SHP77 (cell line): ENCODE measurements around the gene MTAP.

ENCODE experiments used
- DNase-seq, 2 experiments: peaks; one replicate each; lab custom pipeline; 2025; lab: John Stamatoyannopoulos, UW

The MTAP gene

GRCh38 chr9:21852754-21853153 lies 50.3 kb downstream of the MTAP start:
- no peak for DNase-seq

GRCh38 chr9:21853414-21853813 lies 51.0 kb downstream of the MTAP start:
- DNase-seq: no peak

GRCh38 chr9:21854119-21854518 lies 51.7 kb downstream of the MTAP start:
- no peak for DNase-seq

- DNase-seq: no peak
Observed at GRCh38 chr9:21854594-21854993, 52.2 kb downstream of the MTAP start.

DNA sequence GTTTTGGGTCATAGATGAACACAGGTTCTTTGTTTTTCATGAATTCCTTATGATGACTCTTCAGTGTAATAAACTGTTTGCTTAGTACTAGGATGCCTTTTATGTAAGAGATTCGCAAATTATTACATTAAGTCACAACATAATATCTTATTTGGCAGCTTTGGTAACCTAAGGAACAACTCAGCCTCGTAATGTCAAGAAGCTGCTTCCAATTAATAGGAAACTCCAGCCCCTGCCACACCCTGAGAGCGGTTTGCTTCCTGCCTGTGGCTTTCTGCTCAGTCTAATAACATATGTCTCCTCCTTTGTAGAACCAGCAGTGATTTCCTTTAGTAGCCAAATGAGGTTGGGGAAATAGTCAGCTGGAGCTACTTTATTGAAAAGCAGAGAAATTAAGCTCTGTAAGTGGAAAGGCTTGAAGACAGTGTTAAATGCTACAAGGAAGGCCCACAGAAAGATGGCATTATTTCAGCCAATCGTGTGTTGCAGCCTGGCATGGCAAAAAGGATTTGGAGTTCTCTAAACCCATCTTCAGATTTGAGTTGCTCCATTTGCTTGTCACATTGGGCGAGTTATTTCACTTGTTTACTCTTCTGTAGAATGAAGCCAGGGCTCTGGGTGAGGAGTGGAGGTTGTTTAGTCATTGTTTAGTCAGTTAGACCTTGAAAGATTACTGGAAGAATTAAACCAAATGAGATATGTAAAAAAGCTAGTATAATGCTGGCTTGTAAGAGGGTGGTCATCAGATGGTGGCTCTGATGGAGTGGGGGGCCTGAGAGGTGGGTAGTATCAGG lies 54.1 kb downstream of the MTAP start:
- no peak for DNase-seq

DNA sequence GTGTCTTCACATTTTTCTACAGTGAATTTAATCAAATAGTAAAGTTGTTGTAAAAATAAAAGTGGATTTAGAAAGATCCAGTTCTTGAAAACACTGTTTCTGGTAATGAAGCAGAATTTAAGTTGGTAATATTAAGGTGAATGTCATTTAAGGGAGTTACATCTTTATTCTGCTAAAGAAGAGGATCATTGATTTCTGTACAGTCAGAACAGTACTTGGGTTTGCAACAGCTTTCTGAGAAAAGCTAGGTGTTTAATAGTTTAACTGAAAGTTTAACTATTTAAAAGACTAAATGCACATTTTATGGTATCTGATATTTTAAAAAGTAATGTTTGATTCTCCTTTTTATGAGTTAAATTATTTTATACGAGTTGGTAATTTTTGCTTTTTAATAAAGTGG lies 60.4 kb downstream of the MTAP start:
- DNase-seq: no peak

GRCh38 chr9:21864505-21864904 lies 62.1 kb downstream of the MTAP start:
- DNase-seq: no peak

DNA sequence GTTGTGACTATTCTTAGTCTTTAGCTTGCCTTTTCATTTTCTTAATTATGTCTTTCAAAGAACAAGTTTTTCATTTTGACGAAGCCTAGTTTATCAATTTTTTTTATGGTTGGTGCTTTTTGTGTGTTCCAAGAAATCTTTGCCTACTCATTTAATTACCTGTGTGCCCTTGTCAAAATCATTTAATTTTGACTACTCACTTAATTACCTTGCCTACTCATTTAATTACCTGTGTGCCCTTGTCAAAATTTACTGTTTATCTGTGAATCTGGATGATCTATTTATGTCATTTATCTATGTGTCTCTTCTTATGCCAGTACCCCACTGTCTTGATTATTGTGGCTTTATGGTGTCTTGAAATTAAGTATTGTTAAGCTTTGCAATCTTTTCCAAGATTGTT lies 63.9 kb downstream of the MTAP start:
- no peak for DNase-seq

GRCh38 chr9:21871256-21871975 lies 69.0 kb downstream of the MTAP start:
- DNase-seq: no peak

GRCh38 chr9:21872696-21873095 lies 70.3 kb downstream of the MTAP start:
- DNase-seq: no peak

DNA sequence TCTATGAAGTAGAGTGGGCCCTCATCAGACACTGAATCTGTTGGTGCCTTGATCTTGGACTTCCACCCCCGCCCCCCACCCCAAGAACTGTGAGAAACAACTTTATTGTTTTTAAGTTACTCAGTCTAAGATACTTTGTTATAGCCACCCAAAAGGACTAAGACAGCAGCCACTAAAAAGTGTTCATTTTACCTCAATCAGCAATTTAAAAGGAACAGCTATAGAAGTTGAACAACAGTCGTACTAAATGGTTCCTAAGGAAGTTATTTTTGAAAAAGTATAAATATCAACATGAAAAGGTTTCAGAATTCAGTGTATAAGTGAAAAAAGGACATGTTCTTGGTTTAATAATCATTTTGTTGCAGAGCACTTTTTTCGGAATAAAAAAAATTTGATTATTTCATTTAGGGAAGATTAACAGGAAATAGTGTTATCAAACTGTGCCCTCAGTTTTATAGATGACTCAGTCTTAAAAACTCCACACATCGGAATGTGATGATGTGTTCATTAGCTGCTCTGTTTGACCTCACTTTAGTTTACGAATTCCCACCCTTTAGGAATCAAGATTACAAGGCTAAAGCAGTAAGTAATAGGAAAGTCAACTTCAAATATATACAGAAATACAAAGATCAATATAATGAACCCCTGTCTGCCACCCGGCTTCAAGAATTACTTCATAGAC lies 71.2 kb downstream of the MTAP start:
- no peak for DNase-seq

- no peak for DNase-seq
Observed at GRCh38 chr9:21875893-21876292, 73.5 kb downstream of the MTAP start.

DNA sequence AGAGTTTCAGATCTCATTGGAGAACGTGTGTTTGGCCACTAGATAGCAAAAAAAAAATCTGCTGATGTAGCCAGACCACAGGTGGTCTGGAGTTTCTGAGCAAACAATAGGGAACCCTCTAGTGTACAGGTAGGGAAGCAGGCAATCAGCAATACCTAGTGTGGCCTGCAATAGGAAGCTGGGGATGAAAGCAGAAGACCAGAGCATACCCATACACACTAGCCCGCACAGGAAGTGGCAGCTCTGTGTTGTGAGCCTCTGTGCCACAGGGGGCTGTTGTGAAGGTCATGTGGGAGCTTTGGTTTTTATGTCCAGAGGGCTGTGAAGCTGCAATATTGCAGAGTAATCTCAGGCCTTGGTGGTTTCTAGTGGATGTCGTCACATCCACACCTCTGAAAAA lies 81.2 kb downstream of the MTAP start:
- DNase-seq: no peak

DNA sequence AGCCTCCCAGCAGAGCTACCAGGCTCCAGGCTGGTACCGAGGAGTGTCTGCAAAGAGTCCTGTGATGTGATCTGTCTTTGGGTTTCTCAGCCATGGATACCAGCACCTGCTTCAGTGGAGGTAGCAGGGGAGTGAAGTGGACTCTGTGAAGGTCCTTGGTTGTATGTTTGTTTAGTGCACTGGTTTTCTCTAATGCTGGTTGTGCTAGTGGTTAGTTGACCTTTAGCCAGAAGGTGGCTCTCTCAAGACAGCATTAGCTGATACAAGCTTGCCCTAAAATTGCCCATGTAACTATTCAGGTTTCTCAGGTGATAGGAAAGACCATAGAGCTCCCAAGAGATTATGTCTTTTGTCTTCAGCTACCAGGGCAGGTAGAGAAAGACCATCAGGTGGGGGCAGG lies 87.2 kb downstream of the MTAP start:
- no peak for DNase-seq

- no peak for DNase-seq
Observed at GRCh38 chr9:21890696-21891095, 88.3 kb downstream of the MTAP start.

DNA sequence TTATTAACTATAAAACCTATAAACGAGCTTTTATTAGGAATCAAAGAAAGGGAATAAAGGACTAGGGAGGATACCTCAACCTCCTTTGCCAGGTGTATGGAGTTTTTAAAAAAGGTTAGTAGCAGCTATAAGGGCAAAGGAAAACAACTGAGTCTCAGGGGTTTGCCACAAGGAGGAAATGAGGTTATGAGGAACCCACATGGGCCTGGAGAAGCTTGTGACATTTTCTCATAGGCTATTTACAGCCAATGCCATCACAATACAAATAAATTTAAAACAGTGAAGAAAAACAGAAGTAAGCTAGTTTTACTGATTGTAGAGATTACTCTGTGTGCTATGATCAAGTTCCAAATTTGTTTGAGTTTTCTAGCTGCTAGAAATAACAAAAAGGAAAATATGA lies 99.1 kb downstream of the MTAP start:
- no peak for DNase-seq

DNA sequence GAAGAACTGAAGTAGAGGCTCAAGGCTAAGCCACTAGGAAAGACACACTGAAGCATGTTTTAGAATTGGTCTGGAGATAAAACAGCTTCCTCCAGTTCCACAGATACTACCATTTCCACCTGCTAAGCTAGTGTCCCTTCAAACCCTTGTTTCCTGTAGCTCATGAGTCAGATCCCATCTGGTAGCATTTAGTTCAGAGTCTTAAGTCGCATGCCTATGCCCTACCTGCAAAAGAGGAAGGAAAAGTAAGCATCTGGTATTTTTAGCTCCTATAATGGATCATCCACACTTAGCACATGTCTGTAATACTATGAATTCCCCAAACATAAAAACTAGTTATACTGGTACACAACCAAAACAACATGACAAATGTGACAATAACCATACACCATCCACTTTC lies 99.7 kb downstream of the MTAP start:
- no peak for DNase-seq

DNA sequence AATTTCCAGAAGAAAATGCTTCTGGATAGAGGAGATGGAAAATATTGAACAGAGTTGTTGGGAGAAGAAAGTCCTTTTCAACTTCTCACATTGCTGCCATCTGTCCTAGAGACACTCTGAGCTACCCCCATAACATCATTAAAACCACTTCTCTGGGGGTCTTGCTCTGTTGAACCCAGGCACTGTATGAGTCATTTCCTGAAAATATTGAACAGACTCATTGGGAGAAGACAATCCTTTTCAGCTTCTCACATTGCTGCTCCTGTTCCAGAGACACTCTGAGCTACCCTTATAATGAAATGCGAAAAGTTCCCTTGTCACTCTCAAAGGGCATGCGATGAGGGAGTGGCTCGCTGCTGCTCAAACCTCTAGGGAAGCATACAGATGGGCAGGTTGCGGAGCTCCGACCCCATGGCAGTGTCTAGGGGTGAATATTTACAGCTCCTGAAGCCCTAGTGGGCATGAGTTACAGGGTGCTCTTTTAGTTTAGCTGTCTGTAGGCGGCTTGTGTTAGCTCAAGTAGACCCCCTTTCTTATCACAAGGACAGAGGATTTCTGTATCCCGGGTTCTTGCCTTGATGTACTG lies 101.0 kb downstream of the MTAP start:
- no peak for DNase-seq

GRCh38 chr9:21904371-21904770 lies 101.9 kb downstream of the MTAP start:
- no peak for DNase-seq

GRCh38 chr9:21904776-21905175 lies 102.3 kb downstream of the MTAP start:
- no peak for DNase-seq

DNA sequence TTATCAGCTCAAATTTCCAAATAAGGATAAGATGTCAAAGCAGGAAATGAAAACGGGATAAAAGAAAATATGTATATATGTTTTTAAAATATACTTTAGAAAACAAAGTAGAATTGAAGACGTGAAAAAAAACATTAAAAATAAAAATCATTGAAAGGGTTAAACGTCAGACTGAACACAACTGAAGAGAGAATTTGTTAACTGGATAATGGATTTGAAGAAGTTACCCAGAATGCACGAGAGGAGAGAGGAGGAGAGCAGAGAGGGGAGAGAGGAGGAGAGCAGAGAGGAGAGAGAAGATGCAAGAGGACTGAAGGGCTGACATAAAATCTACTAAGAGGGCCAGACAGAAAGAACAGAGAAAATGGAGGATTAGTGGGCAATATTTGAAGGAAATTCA lies 103.8 kb downstream of the MTAP start:
- no peak for DNase-seq

- no peak for DNase-seq
Observed at GRCh38 chr9:21906881-21907280, 104.4 kb downstream of the MTAP start.
